ENCODE data around the gene ZNF423. TPM values are rescaled to one million over a fixed set of nuclear protein-coding genes. Genes with fewer than 3 reads are reported as not detected.
"Not testable (repeated sequence)": the region's sequence is repeated elsewhere in the genome, so short reads cannot be mapped to it uniquely, and the experiment has no call there.

The ZNF423 gene
- polyA plus RNA-seq, 3 donors, result 24.5 to 27.3 (median 26.2) TPM

DNA sequence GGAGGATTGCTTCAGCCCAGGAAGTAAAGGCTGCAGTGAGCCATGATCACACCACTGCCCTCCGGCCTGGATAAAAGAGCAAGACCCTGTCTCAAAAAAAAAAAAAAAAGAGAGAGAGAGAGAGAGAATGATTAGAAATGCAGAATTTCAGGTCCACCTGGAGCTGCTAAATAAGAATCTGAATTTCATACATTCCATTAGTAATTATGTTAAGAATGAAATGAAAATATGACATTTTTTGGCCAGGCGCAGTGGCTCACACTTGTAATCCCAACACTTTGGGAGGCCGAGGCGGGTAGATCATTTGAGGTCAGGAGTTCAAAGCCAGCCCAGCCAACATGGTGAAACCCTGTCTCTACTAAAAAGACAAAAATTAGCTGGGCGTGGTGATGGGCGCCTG, 178.3 kb downstream of the ZNF423 start:
- not testable (repeated sequence) for DNase-seq (ENCODE audit: low read depth in 3 of 3, low spot score in 2 of 3)

DNA sequence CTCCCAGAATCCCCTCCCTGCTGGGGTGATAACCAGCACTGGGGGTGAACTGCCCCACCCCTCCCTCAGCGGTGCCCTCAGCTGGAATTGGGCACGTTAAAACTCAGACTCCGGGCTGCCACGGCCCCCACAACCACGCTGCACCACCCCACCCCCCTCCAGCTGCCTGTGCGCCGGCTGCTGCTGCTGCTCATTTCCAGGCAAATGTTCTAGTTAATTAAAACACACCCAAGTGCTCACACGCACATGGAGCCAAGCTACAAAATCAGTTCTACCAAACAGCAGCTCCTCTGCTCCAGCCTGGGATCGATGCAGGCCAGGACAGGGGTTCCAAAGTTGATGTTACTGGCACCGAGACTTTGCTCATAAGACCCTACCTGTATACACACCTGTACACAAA, 180.5 kb downstream of the ZNF423 start:
- DNase-seq (ENCODE audit: low read depth in 3 of 3, low spot score in 2 of 3), result no peak

DNA sequence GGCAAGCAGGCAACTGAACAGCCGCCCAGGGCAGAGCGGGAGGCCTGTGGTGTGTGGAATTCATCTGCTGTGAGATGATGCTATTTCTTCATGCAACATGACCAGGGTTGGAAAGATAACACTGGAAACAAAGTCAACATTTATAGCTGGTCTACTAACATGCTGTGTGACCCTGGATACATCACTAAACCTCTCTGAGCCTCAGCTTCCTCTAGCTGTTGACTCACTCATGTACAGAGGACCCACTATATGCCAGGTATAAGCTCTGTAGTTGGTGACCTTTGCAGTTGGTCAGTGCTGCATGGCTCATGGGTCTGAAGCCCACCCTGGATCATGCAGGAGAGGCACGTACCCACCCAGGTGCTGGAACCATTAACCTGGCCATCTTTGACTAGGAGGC, 180.9 kb downstream of the ZNF423 start:
- no peak for DNase-seq (ENCODE audit: low read depth in 3 of 3, low spot score in 2 of 3)

DNA sequence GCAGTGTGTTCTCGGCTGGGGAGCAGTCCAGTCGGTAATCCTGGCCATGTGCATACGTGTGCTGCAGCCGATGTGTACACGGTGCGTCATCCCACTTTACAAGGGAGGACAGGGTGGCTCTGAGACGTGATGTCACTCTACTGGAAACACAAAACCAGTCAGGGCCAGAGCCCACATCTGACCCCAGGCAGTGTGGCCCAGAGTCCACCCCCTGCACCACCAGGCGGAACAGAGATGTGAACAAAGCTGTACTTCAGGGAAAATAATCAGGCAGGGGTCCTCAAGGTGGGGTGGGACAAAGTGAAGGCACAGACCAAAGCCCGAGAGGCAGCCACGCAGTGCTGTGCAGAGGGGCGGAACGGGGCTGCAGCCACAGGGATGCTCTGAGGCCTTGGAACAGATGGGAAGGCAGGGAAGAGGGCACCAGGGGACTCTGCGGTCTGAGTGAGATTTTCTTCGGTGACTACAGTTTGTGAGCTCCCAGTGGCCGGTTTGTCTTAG, 181.5 kb downstream of the ZNF423 start:
- DNase-seq (ENCODE audit: low read depth in 3 of 3, low spot score in 2 of 3), result no peak

DNA sequence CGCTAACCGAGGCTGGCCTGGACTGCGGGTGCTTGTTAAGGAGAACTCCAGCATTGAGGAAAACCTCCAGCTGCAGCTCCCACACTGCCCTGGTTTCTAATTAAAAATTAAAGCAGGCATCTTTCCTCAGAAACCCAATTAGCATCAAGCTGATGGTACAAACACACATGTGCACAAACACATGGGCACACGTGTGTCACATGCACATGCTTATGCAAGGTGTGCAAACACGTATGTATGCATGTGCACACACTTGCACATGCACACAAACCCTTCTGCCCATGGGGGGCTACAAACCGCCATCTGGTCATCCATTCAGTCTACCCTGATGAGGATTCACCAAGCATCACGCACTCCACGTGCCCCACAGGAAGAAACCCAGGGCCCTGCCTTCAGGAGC, 182.5 kb downstream of the ZNF423 start:
- DNase-seq (ENCODE audit: low read depth in 3 of 3, low spot score in 2 of 3), result no peak

DNA sequence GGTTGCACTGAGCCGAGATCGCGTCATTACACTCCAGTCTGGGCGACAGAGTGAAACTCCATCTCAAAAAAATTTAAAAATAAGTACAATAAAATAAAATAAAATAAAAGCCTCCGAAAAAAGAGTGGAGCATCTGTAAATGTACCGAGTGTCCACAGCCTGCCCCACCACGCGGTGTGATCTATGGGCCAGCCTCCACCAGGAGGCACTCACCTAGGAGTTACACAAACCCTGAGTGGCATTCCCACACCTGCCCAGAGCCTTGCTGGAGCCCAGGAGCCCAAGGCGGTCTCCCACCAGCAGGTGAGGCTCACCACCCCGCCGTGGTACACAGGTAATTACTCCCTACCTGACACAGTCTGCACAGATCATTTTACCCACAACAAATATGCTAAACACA, 183.2 kb downstream of the ZNF423 start:
- no peak for DNase-seq (ENCODE audit: low read depth in 3 of 3, low spot score in 2 of 3)

DNA sequence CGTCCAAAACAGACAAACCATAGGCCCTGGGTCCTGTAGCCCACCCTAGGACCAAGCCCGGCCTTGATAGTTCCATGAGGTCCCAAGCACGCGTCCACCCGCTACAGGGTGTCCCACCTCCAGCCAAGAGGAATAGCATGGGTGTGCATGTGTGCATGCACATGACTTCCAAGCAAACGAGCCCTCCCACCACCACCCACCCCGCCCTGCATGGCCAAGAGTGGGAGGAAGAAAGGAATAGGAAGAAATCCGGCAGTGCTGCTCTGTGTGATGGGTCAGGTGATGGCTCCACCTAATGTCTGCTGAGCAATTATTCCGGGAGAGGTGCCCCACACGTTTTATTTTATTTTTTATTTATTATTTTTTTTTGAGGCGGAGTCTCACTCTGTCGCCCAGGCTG, 184.6 kb downstream of the ZNF423 start:
- DNase-seq (ENCODE audit: low read depth in 3 of 3, low spot score in 2 of 3), result no peak

DNA sequence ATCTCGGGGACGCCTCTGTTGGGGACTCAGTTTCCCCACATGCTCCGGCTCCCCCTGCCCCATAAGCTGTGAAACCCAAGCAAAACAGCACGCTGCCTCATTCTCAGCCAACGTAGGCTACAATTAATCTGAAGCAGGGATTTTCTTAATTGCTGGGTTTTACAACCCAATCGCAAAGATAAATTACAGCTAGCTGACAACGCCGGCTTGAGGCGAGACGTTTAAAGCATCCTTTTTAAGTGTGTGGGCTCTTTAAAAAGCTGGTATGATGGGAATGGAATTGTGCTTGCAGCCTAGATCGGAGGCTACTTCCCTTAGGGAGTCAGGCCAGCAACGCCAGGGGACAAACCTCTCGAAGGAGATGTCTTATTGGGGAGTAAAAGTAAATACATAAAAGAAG, 185.3 kb downstream of the ZNF423 start:
- DNase-seq (ENCODE audit: low read depth in 3 of 3, low spot score in 2 of 3), result no peak

DNA sequence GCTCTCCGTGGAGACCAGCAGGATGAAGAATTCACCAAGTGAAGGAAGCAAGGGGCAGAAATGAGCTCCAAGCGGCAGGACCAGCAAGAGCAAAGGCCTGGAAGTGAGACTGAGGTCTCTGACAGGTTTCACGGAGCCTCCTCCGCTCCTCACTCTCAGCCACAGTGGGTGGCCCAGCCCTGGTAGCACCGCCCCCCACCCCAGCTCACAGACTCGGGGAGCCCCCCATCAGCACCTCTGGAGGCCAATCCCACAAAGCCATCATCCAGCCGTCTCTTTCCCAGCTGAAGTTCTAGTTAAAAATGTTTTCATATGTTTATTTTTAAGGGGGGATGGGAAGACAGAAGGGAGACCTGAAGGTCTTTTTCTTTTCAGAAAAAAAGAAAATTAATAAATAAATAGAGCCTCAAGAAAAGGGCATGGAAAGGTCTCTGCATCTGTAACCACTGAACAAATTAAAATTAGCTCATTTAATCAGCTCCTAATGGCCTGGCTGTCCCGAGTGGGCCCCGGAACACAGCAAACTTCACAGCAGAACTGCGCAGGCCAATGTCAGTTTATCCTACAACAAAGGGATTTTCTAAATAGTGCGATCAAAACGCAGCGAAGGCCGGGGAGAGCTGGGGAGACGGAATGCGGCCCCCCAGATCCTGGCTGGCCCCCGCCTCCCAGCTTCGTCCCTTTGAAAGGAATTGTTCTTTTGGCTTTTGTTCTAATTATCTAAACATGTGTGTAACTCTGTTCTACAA, 190.3 kb downstream of the ZNF423 start:
- DNase-seq (ENCODE audit: low read depth in 3 of 3, low spot score in 2 of 3), result no peak

DNA sequence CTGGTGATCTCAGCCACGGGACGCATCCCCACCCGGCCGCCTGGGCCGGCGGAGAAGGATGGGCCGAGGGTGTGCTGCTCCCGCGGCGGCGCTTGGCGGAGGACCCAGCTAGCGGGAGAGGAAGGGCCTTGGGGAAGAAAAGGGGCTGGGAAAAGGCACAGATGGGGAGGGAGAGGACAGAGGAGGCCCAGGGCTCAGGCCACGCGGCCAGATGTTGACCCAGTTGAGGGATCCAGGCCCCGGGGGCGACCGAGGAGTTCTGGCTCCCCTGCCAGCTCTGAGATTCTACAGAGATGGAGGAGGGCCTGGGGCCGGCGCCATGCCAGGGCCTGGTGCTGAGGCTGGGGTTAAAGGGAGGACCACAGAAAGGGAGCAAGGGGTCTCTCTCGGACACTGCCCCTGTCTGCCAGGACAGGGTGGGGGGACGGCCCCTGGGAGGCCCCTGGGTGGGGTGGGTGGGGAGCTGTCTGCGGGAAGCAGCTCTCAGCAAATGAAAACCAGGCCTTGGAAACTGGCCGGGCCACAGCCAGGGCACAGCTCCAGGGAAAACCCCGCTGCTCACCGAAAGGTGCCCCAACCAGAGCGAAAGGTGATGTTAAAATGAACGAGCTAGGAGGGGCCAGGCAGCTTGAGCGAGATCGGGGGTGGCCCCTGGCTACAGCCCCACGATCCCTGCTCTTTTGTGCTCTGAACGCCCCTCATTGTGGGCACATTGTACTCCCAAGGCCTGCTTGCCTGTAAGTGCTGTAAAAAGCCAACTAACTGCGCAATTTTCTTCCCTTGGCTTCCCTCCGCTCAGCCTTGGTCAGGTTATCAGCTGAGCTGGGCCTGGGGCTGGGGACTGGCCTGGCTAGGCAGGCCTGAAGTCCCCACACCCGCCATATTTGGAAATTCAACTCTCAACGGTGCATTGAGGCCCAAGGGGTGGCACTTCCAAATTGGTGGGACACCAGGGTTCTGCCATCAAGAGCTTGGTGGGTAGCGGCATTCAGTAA, 191.4 kb downstream of the ZNF423 start:
- DNase-seq (ENCODE audit: low read depth in 3 of 3, low spot score in 2 of 3), result no peak

DNA sequence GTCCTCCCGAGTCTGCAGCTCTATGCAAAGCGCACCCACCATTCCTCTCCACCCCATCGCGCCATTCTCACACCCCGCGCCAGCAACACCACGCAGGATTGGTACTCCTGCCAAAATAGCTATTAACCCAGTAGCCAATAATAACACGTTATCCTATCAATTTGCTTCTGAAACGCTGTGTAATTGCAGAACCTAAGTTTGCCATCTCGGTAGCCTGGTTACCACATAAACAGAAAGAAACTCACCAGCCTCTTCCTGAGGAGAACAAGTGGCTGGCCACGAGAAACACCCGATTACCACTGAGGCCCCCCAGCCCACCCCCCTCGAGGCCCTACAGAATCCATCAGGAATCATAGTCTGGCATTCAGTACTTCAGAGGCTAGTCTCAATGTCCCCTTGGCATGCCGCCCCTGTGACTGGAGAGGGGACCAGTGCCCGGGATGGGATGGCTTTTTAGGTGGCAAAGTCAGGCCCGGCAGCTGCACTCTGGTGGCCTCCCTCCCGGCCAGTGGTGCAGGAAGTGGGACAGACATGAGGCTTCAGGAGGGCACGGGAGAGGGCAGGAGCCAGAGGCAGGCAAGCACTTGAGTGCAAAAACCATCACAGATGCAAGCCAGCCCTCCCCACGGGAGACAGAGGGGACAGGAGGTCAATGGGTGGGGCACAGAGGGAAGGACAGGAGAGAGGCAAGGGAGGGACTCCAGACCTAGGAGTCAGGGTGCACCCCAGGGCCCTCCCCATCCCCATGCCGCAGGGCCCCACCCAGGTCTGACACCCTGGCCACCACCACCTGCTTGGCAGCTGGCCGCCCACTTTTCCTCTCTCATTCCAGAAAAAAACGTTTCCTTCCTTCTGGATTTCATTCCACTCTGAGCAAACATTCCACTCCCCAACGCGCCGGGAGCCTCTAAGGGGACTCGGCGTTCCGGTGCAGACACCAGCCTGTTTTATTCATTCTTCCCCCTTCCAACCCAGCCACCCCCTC, 192.5 kb downstream of the ZNF423 start:
- no peak for DNase-seq (ENCODE audit: low read depth in 3 of 3, low spot score in 2 of 3)

DNA sequence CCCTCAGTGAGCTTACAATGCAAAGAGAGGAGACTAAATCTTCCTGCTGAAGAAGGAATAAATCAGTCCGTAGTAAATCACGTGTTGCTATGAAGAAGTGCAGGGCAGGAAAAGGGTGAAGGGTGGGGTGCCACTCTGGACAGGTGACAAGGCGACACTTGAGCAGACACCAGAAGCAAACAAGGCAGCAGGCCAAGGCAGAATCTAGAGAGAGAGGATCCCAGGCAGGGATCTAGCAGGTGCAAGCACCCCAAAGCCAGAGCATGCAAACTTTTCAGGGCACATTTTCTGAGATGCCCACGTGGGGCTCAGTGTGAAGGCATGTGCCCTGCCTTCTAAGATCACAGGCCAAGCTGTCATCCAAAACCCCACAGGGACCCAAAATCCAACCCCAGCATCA, 193.3 kb downstream of the ZNF423 start:
- no peak for DNase-seq (ENCODE audit: low read depth in 3 of 3, low spot score in 2 of 3)

DNA sequence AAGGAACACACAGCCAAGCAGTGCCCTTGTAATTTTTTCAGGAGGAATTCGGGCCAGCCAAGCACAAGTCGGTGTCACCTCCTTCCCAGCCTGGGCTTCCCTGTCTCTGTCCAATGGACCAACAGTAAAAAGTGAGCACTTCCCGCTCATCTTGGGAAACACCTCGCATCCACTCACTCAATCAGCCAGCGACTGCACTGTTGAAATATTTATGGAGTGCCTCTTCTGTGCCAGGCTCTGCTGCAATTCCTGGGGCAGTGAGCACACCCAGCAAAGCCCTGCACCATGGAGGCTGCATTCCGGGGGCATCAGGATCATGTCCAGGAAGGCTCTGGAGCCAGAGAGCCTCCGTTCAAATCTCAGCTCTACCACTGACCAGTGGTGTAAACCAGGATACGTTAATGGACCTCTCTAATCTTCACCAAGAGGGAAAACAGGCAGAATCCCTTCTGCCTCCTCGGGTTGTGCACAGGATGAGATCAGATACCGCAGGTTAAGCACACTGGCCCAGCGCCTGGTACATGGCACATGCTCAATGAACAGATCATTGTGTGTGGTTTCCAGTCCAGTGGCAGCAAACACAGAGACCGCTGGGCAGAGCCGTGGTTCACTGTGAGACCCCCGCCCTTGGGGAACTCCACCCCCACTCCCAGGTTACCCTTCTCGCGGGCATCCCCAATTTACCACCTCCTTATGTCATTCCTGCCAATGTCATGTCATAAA, 194.3 kb downstream of the ZNF423 start:
- DNase-seq (ENCODE audit: low read depth in 3 of 3, low spot score in 2 of 3), result no peak

DNA sequence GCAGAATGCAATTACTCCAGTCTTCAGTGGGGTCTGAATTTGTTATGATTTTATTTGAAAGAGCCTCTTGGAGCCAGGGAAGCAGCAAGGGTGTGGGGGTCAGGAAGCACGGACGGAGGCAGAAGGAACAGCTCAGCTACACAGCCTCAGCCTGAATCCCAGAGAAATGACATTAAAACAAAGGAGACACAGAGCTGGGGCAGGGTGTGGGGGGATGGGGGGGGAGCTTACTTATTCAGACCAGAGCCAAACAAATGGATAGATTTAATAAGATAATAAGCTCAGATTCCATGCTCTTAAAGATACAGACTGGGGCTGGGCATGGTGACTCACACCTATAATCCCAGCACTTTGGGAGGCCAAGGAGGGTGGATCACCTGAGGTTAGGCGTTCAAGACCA, 195.3 kb downstream of the ZNF423 start:
- DNase-seq (ENCODE audit: low read depth in 3 of 3, low spot score in 2 of 3), result no peak

DNA sequence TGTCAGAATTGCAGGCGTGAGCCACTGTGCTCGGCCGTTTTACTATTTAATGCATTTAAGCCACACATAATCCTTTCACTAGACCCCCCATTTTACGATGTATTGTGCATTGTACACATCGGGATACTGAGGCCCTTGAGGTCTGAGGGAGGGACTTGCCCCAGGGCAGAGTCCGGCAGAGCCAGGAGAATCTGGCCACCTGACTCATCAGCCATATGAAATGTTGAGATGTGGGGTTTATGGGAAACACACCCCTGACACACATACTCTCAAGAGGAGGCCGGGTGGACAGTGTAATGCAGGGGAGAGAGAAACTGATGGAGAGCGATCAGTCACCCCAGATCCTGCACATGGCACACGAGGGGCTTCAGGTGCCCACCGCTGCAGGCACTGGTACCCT, 196.6 kb downstream of the ZNF423 start:
- no peak for DNase-seq (ENCODE audit: low read depth in 3 of 3, low spot score in 2 of 3)

DNA sequence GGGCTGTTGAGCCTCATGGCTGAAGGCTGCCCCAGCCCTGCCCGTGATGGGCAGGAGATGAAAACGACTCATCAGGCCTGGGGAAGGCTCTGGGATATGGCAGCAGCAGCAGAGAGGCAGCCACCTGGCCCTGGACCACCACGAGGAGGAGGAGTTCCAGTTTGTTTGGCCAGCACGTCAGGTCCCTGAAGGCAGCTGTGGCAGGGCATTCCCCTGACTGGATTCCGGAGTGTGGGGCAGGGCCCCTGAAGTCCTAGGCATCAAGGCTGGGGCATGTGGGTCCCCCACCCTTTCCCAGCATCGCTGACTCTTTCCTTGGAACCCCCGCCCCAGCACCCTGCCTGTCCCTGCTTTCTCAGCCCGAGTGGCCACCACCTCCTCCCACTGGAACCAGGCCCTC, 197.4 kb downstream of the ZNF423 start:
- DNase-seq (ENCODE audit: low read depth in 3 of 3, low spot score in 2 of 3), result no peak

DNA sequence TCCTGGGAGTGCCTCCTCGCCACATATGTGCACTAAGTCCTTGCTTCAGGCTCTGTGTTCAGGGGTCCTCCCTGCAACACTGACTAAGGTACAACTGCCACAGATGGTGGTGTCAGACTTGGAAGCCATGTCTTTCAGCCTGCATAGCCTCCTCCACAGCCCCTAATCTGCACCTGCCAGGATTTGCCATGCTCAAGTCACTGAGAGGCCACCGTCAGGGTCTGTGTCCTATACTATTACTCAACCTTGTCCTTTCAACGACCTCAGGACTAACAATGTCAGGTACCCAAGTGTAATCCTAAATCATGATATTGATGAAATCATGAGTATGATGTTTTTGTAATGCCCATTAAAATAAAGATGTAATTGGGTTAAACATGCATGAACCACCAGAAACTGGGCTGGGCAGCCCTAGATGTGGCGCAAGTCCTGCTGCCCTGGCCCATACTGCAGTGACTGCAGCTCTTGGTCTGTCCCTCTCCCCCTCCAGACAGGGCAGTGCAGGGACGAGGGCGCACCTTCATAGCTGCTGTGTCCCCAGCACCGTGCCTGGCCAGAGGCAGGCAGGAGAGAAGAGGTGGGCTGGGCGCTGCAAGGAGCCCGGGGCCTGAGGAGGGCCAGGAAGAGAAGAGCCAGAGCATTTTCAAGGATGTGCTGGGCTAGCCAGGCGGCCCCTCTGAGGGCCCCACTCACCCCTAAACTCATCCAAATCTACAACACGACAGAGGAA, 198.0 kb downstream of the ZNF423 start:
- DNase-seq (ENCODE audit: low read depth in 3 of 3, low spot score in 2 of 3), result no peak

DNA sequence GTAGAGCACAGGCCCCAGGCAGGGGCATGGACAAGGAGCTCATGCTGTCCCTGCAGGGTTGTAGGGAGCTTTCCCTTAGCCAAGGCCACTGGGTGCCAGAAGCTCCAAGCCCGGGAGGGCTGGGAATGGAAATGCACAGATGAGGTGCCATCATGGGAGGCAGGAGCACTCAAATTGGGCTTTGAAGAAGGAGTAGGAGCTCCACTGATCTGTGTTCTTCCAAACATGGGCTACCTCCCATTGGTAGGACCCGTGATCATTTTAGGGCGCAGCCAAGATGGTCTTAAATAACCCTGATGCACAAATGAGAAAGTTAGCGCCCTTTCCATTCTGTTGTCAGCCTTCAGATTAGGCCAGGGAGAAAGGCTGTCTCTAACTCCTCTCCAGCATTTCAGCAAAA, 201.5 kb downstream of the ZNF423 start:
- no peak for DNase-seq (ENCODE audit: low read depth in 3 of 3, low spot score in 2 of 3)

DNA sequence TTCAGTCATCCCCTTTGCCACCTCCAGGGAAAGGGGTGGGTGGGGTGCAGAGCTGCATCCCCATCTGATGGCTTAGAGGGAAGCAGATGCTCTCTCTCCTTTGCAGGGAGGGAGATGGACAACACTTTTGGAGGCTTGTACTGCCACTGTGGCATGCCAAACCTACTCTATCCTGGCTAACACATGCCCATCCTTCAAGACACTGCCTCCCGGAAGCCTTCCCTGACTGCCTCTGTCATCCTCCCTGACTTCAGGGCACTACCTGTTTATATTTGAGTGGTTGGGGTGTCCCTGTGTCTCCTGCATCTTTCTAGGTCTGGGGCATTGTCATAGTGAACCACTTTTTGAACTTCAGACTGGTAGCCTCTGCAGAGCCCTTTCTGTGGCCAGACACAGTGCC, 202.3 kb downstream of the ZNF423 start:
- no peak for DNase-seq (ENCODE audit: low read depth in 3 of 3, low spot score in 2 of 3)

All from right renal cortex interstitium (tissue), 3 donors.